Gastroesophageal sphincter (tissue), 3 donors: ENCODE data around the gene HAUS8.
"Not testable (repeated sequence)": the region's sequence is repeated elsewhere in the genome, so short reads cannot be mapped to it uniquely, and the experiment has no call there.

Source experiments
- EP300 ChIP-seq: sonication (generic); formaldehyde crosslinking; IDR thresholded peaks from one replicate; pipeline ENCODE4 v1.6.1; 2017; ENCODE audit warnings: antibody characterized with exemption, mild to moderate bottlenecking
- POLR2A ChIP-seq, 2 donors: fragments of 450-650 bp; IDR thresholded peaks; one replicate each; pipeline ENCODE4 v1.6.1; 2017; ENCODE audit warnings: antibody characterized with exemption in 2 of 2, mild to moderate bottlenecking in 2 of 2, moderate library complexity in 1 of 2
- TF ChIP-seq, protein P1 (sequence below), 4 experiments: fragments of 200-600 bp in 2 of 4; fragments of 450-650 bp in 2 of 4; sonication (generic) in 1 of 4; IDR thresholded peaks; one replicate each; pipeline ENCODE4 v1.5.1; 2017 to 2019; ENCODE audit warnings: antibody characterized with exemption in 4 of 4, mild to moderate bottlenecking in 2 of 4, moderate library complexity in 2 of 4

DNA sequence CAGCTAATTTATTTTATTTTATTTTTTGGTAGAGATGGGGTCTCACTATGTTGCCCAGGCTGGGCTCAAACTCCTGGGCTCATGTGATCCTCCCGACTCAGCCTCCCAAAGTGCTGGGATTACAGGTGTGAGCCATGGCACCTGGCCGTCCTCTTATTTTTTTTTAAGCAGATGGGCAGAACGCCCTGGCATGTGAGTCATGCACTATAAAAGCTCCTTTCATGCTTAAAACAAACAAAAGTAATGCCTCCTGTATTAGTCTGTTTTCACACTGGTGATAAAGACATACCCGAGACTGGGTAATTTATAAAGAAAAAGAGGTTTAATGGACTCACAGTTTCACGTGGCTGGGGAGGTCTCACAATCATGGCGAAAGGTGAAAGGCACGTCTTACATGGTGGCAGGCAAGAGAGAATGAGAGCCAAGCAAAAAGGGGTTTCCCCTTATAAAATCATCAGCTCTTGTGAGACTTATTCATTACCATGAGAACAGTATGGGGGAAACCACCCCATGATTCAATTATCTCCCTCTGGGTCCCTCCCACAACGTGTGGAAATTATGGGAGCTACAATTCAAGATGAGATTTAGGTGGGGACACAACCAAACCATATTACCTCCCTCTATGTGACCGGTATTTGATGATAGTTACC lies 60.9 kb downstream of the HAUS8 start:
- TF ChIP-seq, protein P1, sequence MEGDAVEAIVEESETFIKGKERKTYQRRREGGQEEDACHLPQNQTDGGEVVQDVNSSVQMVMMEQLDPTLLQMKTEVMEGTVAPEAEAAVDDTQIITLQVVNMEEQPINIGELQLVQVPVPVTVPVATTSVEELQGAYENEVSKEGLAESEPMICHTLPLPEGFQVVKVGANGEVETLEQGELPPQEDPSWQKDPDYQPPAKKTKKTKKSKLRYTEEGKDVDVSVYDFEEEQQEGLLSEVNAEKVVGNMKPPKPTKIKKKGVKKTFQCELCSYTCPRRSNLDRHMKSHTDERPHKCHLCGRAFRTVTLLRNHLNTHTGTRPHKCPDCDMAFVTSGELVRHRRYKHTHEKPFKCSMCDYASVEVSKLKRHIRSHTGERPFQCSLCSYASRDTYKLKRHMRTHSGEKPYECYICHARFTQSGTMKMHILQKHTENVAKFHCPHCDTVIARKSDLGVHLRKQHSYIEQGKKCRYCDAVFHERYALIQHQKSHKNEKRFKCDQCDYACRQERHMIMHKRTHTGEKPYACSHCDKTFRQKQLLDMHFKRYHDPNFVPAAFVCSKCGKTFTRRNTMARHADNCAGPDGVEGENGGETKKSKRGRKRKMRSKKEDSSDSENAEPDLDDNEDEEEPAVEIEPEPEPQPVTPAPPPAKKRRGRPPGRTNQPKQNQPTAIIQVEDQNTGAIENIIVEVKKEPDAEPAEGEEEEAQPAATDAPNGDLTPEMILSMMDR (IDR thresholded peaks at IDR 0.05) = not testable (repeated sequence)
- TF ChIP-seq POLR2A (IDR thresholded peaks at IDR 0.05); EP300: not testable (repeated sequence)
